GM18858 (cell line): Measurements from ENCODE around the gene GPATCH11.

Source experiments
- ATAC-seq: cut with Tn5 transposase; IDR thresholded peaks from one replicate; pipeline ENCODE4 v1.9.1; 2021; ENCODE audit not compliant: unreplicated experiment

GPATCH11 gene

GRCh38 chr2:37083873-37084794 lies at the start of gene GPATCH11, which contains the start of gene HEATR5B:
Gene GPATCH11 (plus strand): TSS chr2:37084518. CDS start chr2:37088382, 3,864 bp downstream.
Gene HEATR5B (minus strand): TSS chr2:37084372. CDS start chr2:37083414, 958 bp downstream.
- peak; percentile 64 for ATAC-seq

GRCh38 chr2:37037771-37038170 lies 46.5 kb upstream of the GPATCH11 start:
- ATAC-seq, result no peak

GRCh38 chr2:37039580-37039979 lies 44.7 kb upstream of the GPATCH11 start:
- ATAC-seq, result no peak

GRCh38 chr2:37052600-37053332 lies 31.6 kb upstream of the GPATCH11 start:
- ATAC-seq, result no peak

- ATAC-seq, result no peak
These were observed 24.5 kb upstream of the GPATCH11 start for GRCh38 chr2:37059841-37060240.

- no peak for ATAC-seq
These were observed 23.9 kb upstream of the GPATCH11 start for GRCh38 chr2:37060446-37060845.

- no peak for ATAC-seq
These were observed 23.2 kb upstream of the GPATCH11 start for GRCh38 chr2:37061013-37061711.

GRCh38 chr2:37061776-37062175 lies 22.5 kb upstream of the GPATCH11 start:
- no peak for ATAC-seq

- no peak for ATAC-seq
These were observed 15.6 kb upstream of the GPATCH11 start for GRCh38 chr2:37068686-37069085.

GRCh38 chr2:37070931-37071330 lies 13.4 kb upstream of the GPATCH11 start:
- ATAC-seq, result no peak

- ATAC-seq, result no peak
These were observed 4.1 kb upstream of the GPATCH11 start for GRCh38 chr2:37080266-37080665.

GRCh38 chr2:37080689-37081088 lies 3.6 kb upstream of the GPATCH11 start:
- ATAC-seq, result no peak

GRCh38 chr2:37084797-37085196 lies 479 bp downstream of the GPATCH11 start:
- no peak for ATAC-seq

GRCh38 chr2:37085731-37086147 lies 1.4 kb downstream of the GPATCH11 start:
- ATAC-seq, result no peak

GRCh38 chr2:37090019-37090477 lies 5.7 kb downstream of the GPATCH11 start:
- ATAC-seq, result peak; percentile 73

- peak; percentile 38 for ATAC-seq
These were observed 7.6 kb downstream of the GPATCH11 start for GRCh38 chr2:37091873-37092272.

- ATAC-seq, result no peak
These were observed 12.2 kb downstream of the GPATCH11 start for GRCh38 chr2:37096568-37096967.

GRCh38 chr2:37098416-37099118 lies 14.2 kb downstream of the GPATCH11 start:
- no peak for ATAC-seq

- no peak for ATAC-seq
These were observed 15.7 kb downstream of the GPATCH11 start for GRCh38 chr2:37100054-37100453.

- no peak for ATAC-seq
These were observed 18.3 kb downstream of the GPATCH11 start for GRCh38 chr2:37102588-37102987.
